Measurements from ENCODE around the gene POC1B.
A peak's percentile ranks its signal among the peaks of the same experiment; 100 is the strongest.

POC1B gene

DNA sequence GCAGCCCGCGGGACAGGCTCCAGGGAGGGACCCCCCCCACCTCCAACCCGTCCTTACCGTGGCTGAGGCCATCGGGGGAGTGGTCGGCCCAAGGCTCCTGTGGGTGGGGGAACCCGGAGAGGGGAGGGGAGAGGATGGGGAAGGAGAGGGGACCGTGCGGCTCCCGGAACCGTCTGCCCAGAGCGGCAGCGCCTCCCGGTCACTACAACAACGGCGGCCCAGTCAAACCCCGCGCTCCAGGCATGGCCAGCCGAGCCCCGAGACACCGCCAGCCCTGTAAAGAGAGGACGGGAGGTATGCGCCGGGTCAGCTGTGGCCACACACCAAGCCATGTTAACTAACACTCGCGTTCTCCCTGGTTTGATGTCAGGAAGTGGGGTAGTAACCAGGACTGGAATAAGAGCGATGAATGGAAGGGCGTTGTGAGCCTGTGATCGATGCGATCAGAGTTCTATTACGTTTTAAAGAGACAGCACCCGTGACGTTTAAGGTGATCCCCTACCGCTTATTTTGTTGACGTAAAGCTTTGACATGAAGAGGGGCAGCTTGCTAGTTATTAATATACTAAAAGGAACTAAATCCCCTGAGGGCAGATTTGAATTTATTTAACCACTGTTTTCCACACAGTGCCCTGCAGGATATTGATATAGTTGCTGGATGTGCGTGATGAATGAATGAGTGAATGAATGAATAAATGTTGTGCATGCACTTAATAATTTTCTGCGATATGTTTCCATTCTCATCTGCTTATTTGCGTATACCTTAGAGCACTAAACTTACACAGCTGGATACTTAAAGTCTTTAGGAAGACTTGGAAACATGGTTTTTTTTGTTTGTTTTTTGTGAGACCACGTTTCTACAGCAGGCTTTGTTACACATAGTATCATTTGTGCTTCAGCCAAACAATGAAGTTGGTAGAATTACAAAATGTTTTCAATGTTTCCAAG lies at the start of gene POC1B:
TSS of gene POC1B (minus strand) at position 224 of the 947 bp plus-strand sequence. CDS start at position 72, 152 bp downstream.
- DNase-seq, result peak; percentile 75

DNA sequence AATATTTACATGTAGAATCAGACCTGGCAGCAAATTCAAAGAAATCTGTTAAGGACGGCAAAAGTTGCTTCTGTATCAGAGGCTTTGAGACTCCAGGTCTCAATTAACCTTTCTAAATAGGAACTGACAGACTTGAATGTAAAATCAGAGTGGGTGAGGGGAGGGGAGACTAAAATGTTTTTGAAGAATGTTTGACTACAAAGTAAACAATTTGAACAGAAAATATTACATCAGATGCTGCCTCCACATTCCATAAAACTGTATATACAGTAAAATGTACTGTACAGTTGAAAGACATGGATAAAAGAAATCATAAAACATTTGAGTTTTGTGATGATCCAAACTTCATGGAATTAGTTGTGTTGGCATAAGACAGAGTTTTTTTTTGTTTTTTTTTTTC lies 49.5 kb upstream of the POC1B start:
- no peak for DNase-seq

DNA sequence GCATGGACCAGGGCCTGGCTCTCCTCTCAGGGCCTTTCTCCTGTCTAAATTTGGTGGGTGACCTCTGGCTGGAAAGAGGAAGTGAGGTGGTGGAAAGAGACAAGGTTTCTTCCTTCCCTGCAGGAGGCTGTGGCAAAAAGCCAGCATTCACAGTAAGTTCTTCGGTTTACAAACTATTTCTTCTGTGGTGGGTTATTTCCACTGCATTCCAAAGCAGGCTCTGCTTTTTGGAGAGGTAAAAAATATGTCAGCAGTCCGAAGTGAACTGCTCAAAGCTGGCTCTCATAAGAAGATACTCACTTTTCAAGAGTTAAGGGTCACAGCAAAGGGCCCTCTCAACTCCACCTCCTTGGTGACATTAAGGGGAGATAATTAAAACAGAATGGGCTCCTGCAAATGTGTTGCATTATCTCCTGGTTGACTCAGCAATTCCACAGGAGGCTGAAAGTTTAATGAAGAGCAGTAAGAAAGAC lies 48.9 kb upstream of the POC1B start:
- no peak for DNase-seq

DNA sequence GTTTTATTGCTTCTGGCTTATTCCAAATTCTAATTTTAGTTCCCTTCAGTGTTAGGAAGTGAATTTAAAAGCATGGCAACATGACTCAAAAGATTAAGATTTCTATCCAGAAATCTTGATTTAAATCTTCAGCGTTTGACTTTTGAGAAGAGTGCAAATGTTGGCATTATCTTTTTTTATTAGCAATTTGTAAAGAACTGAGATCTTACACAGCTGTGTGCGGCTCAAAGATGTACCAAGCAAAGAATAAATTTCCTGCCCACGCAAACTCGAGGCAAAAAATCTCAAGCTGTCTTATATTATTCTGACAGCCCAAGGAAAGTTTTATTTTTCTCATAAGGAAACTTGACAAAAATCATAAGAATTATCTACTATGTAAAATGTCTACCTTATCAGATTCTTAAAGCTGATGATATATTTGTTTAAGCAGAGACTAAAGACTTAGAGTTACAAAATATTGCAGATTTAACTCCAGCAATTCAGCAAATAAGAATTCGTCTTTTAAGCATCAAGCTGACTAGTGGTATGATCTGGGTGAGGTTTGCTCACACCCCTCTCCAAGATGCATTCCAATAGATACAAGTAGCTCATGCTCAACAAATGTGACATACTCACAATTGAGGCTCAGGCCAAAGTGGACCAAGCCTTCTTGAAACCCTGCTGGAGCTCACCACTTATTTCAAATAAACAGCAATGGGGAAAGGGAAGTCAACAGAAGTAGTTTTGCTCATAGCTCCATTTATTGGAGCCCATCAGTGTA lies 47.4 kb upstream of the POC1B start:
- DNase-seq, result no peak

DNA sequence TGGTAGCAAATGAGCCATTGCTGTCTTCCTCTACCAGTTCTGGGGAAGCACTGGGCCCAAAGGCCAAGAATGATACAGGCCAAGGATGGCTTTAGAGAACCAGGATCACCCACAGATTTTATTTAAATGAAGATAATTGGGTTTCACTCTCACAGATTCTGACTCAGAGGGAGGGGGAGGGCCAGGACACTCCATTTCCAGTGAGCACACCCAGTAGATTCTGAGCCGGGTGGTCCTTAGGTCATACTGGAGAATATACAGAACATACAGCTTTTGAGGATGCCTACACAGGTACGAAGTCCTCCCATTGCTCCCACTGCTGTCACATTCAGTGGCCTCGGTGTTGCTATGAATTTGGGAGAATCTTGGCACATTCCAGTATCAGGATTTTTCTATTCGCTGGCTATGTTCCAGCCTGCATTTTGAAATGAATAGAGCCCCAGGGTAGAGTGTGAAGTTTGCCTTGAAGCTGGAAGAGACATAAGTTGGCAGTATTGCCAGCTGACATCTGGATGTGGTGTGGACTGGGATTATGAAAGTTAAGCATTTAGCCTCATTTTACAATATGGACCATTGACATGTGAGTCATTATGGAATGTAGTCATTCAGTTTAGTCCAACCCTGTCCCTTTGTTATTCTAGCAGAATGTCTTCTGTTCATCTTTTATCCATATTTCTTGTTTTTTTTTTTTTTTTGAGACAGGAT lies 45.8 kb upstream of the POC1B start:
- DNase-seq, result no peak

DNA sequence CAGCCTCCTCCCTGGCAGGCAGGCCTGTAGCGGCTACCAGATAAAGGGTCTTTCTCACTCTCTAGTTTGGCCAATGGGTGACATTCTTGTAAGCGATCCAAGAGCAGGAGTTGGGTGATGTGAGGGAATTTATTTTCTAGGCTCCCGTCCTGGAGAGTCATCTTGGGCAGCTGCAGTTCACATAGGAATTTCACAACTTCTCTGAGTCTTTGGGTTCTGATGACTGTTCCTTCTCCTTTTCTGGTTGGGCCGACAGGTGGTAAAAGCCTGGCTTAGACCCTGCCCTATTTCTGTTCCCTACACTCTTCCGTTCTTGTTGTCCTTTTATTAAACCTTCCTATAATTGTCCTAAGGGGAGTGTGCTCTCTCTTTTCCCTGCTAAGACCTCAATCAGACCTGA lies 42.6 kb upstream of the POC1B start:
- DNase-seq, result no peak

DNA sequence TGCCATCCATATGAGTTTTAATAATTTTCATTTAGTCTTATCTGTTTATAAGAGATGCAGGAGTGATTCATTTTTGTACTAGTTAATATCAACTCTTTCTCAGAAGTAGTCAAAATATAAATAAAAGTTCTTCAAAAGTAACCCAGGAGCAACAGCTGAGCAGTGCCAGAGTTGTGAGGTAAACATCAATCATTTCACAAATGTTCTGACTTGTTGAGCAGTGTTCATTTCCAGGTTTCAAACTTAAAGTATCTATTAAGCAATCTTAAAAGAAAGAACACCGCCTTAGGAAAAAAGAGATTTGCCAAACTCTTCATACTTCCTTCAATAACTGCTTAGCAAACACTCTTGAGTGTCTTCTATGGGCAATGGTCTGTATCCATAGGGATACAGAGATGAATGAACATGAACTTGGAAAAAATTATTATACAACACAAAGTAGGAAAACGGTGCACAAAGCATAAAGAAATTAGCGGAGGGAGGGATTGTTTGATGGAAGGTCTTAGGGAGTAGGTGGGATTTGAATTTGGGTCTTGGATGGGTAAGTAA lies 41.9 kb upstream of the POC1B start:
- no peak for DNase-seq

DNA sequence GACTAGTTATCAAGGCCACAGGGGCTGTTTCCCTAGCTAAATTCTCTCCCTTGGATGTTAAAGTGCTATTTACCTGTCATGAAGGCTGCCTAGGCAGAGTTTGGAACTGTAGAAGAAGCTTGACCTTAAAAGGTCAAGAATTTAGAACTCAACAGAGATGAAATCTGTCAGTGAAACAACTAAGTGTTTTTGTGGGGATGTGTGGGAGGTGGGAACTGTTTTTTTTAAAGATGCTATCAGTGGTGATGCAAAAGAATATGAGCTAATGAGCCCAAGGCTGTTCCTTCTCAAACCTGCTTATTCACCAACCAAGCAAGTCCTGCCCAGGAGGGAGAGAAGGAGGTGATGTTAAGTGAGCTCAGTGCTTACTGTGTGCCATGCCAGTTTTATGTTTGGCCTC lies 40.8 kb upstream of the POC1B start:
- DNase-seq, result no peak

DNA sequence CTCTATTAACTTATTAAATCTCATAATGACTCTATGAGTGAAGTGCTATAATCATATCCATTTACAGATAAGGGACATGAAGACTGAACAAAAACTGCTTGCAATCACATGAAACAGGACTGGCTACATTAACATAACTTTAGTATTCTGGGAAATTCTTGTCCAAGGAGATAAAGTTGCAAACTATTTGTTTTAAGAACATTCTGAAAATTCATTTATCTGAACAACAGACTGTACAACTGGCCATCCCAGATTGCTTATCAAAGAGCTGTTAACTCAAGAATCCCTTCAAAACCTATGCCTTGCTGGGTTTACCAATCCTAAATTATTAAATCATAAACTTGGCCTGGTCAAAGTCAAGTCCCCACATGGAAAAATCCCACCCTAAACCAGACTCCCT lies 39.2 kb upstream of the POC1B start:
- DNase-seq, result no peak

DNA sequence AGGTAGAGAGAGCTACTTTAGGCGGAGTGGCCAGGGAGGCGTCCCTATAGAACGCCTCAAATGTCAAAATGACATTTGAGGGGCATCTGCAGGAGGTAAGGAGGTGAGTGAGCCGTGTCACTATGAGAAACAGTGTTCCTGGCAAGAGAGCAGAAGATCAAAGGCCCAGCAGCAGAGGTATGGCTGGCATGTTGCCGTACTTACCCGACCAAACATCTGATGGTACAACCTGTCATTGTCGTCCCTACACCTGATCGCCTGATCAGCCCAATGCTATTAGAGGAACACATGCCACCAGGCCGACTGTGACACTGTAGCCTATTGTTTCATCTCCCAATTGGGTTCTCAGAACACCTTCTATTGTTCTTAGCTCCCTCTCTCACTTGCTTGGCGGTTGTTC lies 33.9 kb upstream of the POC1B start:
- DNase-seq, result no peak

DNA sequence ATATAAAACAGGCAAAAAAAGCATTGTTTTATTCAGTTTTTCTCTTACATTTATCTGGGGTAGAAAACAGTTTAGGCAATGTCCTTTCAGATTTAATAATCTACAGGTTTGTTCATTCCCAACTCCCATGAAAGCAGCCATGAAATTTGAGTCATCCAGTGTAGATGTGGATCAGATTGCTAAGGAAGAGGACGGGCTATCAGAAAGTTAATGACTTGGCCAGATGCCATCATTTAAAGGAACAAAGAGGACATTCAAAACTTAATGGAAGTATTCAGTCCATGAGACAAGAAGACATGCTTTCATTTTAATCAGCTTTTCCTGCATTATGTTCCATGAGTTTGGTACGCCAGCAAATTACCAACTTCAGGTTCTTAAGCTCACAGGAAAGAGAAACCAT lies 31.1 kb upstream of the POC1B start:
- DNase-seq, result no peak

DNA sequence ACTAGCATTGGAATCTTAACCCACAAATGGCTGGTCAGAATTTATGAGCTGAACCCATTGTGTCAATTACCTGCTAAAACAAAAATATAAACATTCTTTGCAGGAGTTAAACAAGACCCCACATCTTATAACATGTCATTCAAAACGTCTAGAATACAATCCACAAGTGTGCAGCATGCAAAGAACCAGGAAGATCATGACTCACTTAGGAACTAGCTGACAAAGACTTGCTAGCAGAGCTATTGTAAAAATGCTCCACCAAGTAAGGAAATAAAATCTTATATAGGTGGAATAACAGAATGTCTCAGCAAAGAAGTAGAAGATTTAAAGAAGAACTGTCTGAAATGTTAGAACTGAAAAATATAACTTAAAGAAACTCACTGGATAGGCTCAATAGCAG lies 26.5 kb upstream of the POC1B start:
- DNase-seq, result no peak

DNA sequence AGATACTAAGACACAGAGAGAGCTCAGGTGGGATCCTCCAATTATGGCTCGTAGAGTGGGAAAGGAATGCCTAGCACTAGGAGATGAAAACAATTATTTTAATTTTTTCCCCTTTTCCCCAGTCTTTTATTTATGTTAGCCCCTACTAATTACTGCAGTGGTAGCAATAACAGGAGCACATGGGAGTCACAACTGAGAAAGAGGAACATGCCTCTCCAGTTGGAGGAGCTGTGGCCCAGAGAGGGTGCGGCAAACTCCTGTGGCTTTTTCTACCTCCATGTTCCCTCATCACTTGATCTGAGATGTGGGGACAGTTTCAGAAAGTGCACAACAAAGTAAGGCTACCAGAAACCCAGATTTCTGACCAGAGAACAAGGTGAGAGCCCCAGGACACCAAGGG lies 25.9 kb upstream of the POC1B start:
- no peak for DNase-seq

DNA sequence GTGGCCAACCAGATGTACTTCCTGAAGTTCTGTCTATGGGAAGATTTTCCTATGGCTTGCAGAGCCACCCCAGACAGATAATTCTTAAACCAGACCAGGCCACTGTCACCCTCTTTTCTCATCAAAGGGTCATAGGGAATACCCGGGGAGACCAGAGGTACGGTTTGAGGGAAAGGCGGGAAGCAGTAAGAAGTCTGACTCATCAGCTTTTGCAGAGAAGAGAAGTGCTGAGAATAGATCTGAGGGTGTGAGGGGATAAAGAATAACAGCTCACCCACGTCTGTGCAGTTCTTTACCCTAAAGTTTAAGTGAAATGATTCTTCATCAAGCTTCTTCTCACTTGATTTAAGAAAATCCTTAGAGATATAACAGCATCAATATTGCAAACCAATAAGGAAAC lies 21.3 kb upstream of the POC1B start:
- no peak for DNase-seq

DNA sequence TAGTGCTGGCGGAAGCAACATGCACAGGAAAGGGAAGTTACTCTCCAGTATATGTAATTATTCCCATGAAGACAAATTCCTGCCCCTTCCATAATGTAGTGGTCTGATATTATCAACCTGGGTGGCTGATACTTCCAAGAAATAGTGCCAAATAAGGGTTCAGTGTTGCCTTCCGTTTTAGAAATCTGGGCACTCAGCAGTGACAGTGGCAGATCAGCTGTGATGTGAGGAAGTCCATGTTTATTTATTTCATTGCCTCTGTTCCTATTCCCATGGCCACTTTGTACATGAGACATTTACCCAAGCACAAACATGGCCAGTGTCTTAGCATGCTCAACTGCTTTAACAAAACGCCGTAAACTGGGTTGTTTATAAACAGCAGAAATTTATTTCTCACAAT lies 20.3 kb upstream of the POC1B start:
- no peak for DNase-seq

DNA sequence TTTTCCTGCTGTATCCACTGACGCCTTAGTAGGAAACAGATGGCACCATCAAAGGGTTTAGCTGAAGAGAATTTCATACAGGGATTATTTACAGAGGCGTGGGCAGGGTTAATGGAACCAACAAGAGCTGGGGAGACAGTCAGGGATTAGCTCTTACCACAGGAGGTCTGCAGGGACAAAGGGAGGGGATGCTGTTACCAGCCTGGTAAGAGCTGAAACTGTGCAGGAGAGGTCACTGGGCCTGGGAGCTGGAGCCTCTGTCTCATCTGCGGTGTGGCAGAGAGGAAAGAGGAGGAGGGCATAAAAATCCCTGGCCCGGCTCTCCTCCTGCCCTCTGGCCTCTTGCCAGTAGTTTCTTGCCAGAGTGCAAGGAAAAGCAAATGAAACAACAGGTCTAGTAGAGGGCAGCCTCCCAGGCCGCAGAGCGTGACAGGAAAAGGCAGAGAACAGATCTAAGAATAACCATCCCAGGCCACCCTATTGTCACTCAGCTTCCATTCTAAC lies 18.9 kb upstream of the POC1B start:
- DNase-seq, result no peak

DNA sequence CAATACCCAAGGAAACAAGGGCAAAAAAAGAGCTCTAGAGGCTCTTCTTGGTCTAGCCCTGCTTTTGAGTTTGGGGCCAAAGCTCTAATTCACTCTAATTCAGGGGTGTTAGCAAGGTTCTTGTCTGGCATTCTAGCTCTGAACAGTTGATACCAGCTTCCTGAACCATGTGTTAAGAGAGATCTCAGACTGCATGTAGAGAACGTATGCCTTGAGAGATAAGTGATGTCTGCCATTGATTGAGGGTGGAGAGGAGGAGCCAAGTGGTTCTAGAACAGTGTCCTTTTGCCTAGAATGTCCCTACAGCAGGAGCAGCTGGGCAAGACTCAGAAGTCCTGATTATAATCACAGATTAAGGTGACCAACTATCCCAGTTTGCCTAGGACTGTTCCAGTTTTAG lies 18.2 kb upstream of the POC1B start:
- no peak for DNase-seq

DNA sequence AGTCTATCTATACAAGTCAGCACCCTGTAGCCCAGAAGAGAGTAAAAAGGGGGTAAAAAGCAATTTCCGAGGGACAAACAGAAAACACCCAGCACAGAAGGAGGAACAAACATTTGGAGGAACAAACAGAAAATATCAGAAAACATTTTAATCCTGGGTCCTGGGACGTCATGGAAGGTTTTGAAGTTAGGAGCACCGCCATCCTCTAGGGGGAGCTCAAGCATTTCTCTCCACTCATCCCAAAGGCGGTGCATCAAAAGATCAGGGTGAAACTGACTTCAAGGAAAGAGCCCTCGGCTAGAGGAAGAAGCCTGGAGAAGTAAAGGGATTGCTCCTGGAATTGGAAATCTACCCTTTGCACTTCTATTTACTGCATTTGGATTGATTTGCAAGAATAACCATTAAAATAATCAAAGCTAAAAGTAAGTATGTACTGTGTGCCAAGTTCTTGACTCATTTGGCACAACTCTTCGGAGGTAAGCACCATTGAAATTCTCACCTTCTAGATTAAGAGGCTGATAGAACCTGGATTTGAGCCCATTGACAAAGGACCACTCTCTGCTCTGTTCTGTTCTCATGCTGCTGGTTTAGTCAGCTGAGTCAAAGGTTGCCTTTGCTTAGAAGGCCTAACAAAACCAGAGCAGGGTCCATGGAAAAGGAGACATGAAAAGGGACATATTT lies 17.2 kb upstream of the POC1B start:
- DNase-seq, result peak; percentile 7

DNA sequence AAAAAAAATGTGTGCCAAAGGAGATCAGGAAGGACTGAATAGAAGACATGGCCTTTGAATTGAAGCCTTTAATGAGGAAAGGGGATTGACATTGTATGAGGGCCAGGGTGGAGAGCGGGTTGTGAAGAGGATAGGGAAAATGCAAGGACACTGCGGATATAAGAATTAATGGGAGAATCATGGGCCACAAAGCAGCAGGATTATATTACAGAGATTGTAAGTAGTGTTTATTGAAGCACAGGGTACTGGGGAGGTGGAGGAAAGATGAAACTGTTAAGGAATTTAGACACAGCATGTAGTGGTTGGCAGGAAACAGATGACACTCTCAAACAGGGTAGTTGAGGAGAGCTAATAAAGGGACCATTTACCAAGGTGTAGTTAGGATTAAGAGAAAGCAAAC lies 16.4 kb upstream of the POC1B start:
- DNase-seq, result no peak

DNA sequence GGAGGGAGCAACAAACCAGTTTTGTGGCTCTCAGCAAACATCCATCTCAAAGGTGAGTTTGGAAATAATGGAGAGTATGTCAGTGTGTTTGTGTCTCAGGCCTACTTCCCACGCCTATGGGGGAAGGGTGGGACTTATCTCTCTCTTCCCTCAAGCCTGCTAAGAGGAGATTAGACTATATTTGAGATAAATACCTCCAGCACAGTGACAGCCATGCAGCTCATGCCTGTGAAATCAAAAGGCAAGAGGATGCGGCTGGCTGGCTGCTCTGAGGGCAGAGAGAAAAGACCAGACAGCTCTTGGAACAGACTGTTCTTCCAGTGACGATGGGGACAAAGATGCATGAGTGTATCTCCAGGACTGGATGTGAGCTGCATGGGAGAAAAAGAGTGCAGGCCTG lies 14.7 kb upstream of the POC1B start:
- DNase-seq, result no peak

DNA sequence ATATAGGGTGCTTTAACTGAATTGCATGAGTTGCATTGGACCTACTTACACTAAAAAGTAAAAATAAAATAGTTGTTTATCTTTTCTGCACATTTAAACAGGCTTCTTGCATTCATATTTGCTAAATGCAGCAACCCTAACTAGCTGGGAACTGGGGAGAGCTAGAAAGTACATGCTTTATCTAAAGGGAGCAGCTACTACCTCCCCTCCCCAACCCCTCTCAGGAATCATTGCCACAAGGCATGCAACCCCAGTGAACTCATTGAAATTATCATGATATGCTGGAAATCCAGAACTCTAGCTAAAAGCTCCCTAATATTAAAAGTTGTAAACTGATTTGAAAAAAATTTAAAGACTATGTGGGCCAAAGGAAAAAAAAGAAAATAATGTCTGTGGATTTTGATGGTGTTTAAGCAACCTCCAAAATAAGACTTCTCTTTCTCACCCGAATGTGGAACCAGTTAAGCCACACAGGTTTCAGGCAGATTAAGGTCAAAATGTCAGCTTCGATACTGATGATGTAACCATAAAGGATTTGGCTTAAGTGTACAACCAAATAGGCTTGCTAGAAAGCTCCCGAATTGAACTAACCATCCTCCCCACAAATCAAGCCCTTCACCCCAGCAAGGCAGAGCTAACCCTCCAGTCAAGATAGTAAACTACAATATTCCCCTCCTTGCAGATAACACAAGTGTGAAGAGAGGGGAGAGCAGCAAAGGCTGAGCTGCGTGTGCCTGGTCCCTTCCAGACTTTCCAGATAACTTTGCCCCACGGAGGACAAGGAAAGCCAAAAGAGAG lies 13.8 kb upstream of the POC1B start:
- no peak for DNase-seq
